Measurements from ENCODE around the gene RNF41.

The RNF41 gene

GRCh38 chr12:56188778-56189098 lies 33.0 kb downstream of the RNF41 start:
- Histone ChIP-seq H3K18ac (ENCODE audit: low read depth in 1 of 2, low read length in 2 of 2) (peak overlapping the region in 1 of 2 experiments; percentile 75), H3K14ac (ENCODE audit: low read length in 2 of 2) (peak overlapping the region; percentile 45 to 93), H3K4ac (ENCODE audit: low read depth in 1 of 2, low read length in 2 of 2) (peak overlapping the region in 1 of 2 experiments; percentile 97), H2BK15ac (ENCODE audit: low read depth, poor library complexity, severe bottlenecking) (no peak overlapping the region), H3K36me3 (ENCODE audit: control insufficient read depth in 1 of 2, insufficient read depth in 2 of 2, low read depth in 1 of 2, low read length in 2 of 2) (peaks cover 8 to 28% of the 10 kb centered on the region in 2 experiments), H3K27me3 (ENCODE audit: control insufficient read depth in 1 of 2, insufficient read depth in 1 of 2, low read length in 2 of 2) (no peaks in the 10 kb centered on the region), H3K4me3 (ENCODE audit: insufficient read depth in 1 of 2, low read depth in 1 of 2, low read length in 2 of 2) (peak overlapping the region; percentile 79 to 93), H2BK120ac (ENCODE audit: low read depth, low read length) (peak overlapping the region; percentile 8), H4K91ac (ENCODE audit: low read length) (no peak overlapping the region), H3K9ac (ENCODE audit: low read length) (peak overlapping the region; percentile 90), H3K4me2 (ENCODE audit: low read length, poor library complexity, severe bottlenecking) (peak overlapping the region; percentile 91), H3K9me3 (ENCODE audit: control insufficient read depth, low read length) (no peaks in the 10 kb centered on the region), H2AFZ (ENCODE audit: low read depth, low read length) (no peak overlapping the region), H3K79me1 (replicated peaks; ENCODE audit: low read length, poor library complexity, severe bottlenecking) (peaks cover 8% of the 10 kb centered on the region), H2BK12ac (ENCODE audit: low read length in 2 of 2) (no peak overlapping the region), H3K4me1 (ENCODE audit: control insufficient read depth, insufficient read depth, low read depth, low read length) (peaks cover 6% of the 10 kb centered on the region), H4K8ac (ENCODE audit: low read length) (no peak overlapping the region), H3K23ac (ENCODE audit: low read length in 2 of 2) (peak overlapping the region in 1 of 2 experiments; percentile 91), H3K27ac (ENCODE audit: low read length, poor library complexity, severe bottlenecking) (peak overlapping the region; percentile 45), H2AK5ac (ENCODE audit: low read length, severe bottlenecking) (peak overlapping the region; percentile 9), H2BK5ac (ENCODE audit: low read depth, low read length, poor library complexity, severe bottlenecking) (no peak overlapping the region)
- DNase-seq, result no peak
- 1% methylated on average over 13 of the region's 17 CpGs for WGBS

DNA sequence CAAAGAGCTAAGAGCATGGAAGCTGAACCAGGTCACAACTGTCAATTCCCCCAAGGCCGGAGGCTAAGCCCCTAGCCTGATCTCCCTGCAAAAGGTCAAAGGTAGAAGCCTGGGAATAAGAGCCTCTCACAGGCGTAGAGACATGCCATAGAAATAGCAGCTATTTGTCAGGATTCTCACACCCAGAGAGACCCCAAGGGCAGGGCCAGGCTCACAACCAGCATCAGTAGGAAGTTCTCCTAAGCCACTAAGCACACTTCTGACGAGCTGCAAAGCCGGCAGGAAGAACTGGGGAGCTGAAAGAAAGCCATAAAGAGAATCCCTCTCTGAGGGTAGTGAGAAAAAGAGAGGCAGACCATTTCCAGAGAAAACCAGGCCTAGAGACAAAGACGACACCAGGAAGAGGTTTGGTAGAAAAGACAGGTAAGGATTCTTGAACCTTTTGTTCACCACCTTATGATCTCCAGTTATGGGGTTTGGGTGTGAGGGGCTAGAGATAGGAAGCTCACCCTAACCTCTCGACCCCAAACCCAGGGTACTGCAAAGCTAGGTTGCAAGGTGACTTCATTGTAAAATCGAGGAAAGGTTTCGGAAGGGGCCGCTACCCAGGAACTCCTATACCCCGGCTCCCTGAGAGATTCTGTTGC lies 33.5 kb downstream of the RNF41 start:
- no peaks in the 10 kb centered on the region for H3K27me3 ChIP-seq (ENCODE audit: control insufficient read depth in 1 of 2, insufficient read depth in 1 of 2, low read length in 2 of 2)
- H3K4me3 ChIP-seq (ENCODE audit: insufficient read depth in 1 of 2, low read depth in 1 of 2, low read length in 2 of 2), result peak overlapping the region; percentile 79 to 93
- H3K14ac ChIP-seq (ENCODE audit: low read length in 2 of 2), result peak overlapping the region; percentile 45 to 93
- peak overlapping the region; percentile 90 for H3K9ac ChIP-seq (ENCODE audit: low read length)
- H3K4me1 ChIP-seq (ENCODE audit: control insufficient read depth, insufficient read depth, low read depth, low read length), result peaks cover 6% of the 10 kb centered on the region
- peak overlapping the region; percentile 70 to 86 for H3K23ac ChIP-seq (ENCODE audit: low read length in 2 of 2)
- H2BK5ac ChIP-seq (ENCODE audit: low read depth, low read length, poor library complexity, severe bottlenecking), result no peak overlapping the region
- H3K18ac ChIP-seq (ENCODE audit: low read depth in 1 of 2, low read length in 2 of 2), result peak overlapping the region in 1 of 2 experiments; percentile 75
- peaks cover 11% of the 10 kb centered on the region for H3K79me1 ChIP-seq (replicated peaks; ENCODE audit: low read length, poor library complexity, severe bottlenecking)
- peak overlapping the region in 1 of 2 experiments; percentile 64 for H3K4ac ChIP-seq (ENCODE audit: low read depth in 1 of 2, low read length in 2 of 2)
- DNase-seq, result no peak
- H2BK15ac ChIP-seq (ENCODE audit: low read depth, poor library complexity, severe bottlenecking), result no peak overlapping the region
- peak overlapping the region; percentile 82 for H2AK5ac ChIP-seq (ENCODE audit: low read length, severe bottlenecking)
- no peak overlapping the region for H2BK12ac ChIP-seq (ENCODE audit: low read length in 2 of 2)
- no peak overlapping the region for H4K91ac ChIP-seq (ENCODE audit: low read length)
- WGBS, result 21% methylated on average over 8 of the region's 10 CpGs
- H3K27ac ChIP-seq (ENCODE audit: low read length, poor library complexity, severe bottlenecking), result peak overlapping the region; percentile 45
- peak overlapping the region; percentile 91 for H3K4me2 ChIP-seq (ENCODE audit: low read length, poor library complexity, severe bottlenecking)
- peaks cover 10 to 33% of the 10 kb centered on the region in 2 experiments for H3K36me3 ChIP-seq (ENCODE audit: control insufficient read depth in 1 of 2, insufficient read depth in 2 of 2, low read depth in 1 of 2, low read length in 2 of 2)
- no peaks in the 10 kb centered on the region for H3K9me3 ChIP-seq (ENCODE audit: control insufficient read depth, low read length)
- H2AFZ ChIP-seq (ENCODE audit: low read depth, low read length), result no peak overlapping the region
- no peak overlapping the region for H4K8ac ChIP-seq (ENCODE audit: low read length)
- H2BK120ac ChIP-seq (ENCODE audit: low read depth, low read length), result no peak overlapping the region

DNA sequence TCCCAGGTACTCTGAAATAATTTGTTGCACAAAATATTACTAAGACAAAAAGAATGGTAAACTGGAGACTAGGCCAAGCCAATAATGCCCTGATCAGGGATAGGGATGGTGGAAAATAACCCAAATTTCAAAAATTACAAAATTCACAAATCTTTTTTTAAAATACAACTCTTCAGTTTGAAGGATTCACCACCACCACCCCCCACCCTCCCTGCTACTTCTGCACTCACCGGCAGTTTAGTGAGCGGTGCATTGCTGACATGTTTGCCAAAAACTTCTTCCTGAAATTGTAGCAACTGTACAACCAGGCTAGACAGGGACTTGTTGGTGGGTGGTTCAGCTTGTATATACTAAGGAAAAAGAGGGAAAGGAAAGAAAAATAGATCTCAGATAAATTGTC lies 34.8 kb downstream of the RNF41 start:
- Histone ChIP-seq H2AK5ac (ENCODE audit: low read length, severe bottlenecking) (no peak overlapping the region), H2AFZ (ENCODE audit: low read depth, low read length) (no peak overlapping the region), H4K8ac (ENCODE audit: low read length) (no peak overlapping the region), H3K9me3 (ENCODE audit: control insufficient read depth, low read length) (no peaks in the 10 kb centered on the region), H2BK15ac (ENCODE audit: low read depth, poor library complexity, severe bottlenecking) (no peak overlapping the region), H3K4ac (ENCODE audit: low read depth in 1 of 2, low read length in 2 of 2) (no peak overlapping the region), H2BK5ac (ENCODE audit: low read depth, low read length, poor library complexity, severe bottlenecking) (no peak overlapping the region), H3K14ac (ENCODE audit: low read length in 2 of 2) (no peak overlapping the region), H2BK12ac (ENCODE audit: low read length in 2 of 2) (no peak overlapping the region), H3K4me1 (ENCODE audit: control insufficient read depth, insufficient read depth, low read depth, low read length) (peaks cover 6% of the 10 kb centered on the region), H3K18ac (ENCODE audit: low read depth in 1 of 2, low read length in 2 of 2) (no peak overlapping the region), H2BK120ac (ENCODE audit: low read depth, low read length) (no peak overlapping the region), H3K27ac (ENCODE audit: low read length, poor library complexity, severe bottlenecking) (no peak overlapping the region), H3K23ac (ENCODE audit: low read length in 2 of 2) (no peak overlapping the region), H3K4me3 (ENCODE audit: insufficient read depth in 1 of 2, low read depth in 1 of 2, low read length in 2 of 2) (peak overlapping the region in 1 of 2 experiments; percentile 16), H3K36me3 (ENCODE audit: control insufficient read depth in 1 of 2, insufficient read depth in 2 of 2, low read depth in 1 of 2, low read length in 2 of 2) (peaks cover 16 to 44% of the 10 kb centered on the region in 2 experiments), H3K27me3 (ENCODE audit: control insufficient read depth in 1 of 2, insufficient read depth in 1 of 2, low read length in 2 of 2) (no peaks in the 10 kb centered on the region), H3K79me1 (replicated peaks; ENCODE audit: low read length, poor library complexity, severe bottlenecking) (peaks cover 11% of the 10 kb centered on the region), H3K9ac (ENCODE audit: low read length) (peak overlapping the region; percentile 90), H4K91ac (ENCODE audit: low read length) (no peak overlapping the region), H3K4me2 (ENCODE audit: low read length, poor library complexity, severe bottlenecking) (no peak overlapping the region)
- WGBS, result no CpG with 5 or more reads among the region's 2 CpGs
- no peak for DNase-seq

GRCh38 chr12:56178347-56178746 lies 43.4 kb downstream of the RNF41 start:
- H2BK15ac ChIP-seq (ENCODE audit: low read depth, poor library complexity, severe bottlenecking), result no peak overlapping the region
- peaks cover 32% of the 10 kb centered on the region for H3K79me1 ChIP-seq (replicated peaks; ENCODE audit: low read length, poor library complexity, severe bottlenecking)
- H3K27ac ChIP-seq (ENCODE audit: low read length, poor library complexity, severe bottlenecking), result no peak overlapping the region
- no peak overlapping the region for H3K4ac ChIP-seq (ENCODE audit: low read depth in 1 of 2, low read length in 2 of 2)
- no peak overlapping the region for H2BK5ac ChIP-seq (ENCODE audit: low read depth, low read length, poor library complexity, severe bottlenecking)
- no peak overlapping the region for H2AK5ac ChIP-seq (ENCODE audit: low read length, severe bottlenecking)
- no peak overlapping the region for H2AFZ ChIP-seq (ENCODE audit: low read depth, low read length)
- no peak overlapping the region for H3K23ac ChIP-seq (ENCODE audit: low read length in 2 of 2)
- no peak overlapping the region for H3K4me2 ChIP-seq (ENCODE audit: low read length, poor library complexity, severe bottlenecking)
- no peak overlapping the region for H3K4me3 ChIP-seq (ENCODE audit: insufficient read depth in 1 of 2, low read depth in 1 of 2, low read length in 2 of 2)
- no peak overlapping the region for H3K9ac ChIP-seq (ENCODE audit: low read length)
- H3K27me3 ChIP-seq (ENCODE audit: control insufficient read depth in 1 of 2, insufficient read depth in 1 of 2, low read length in 2 of 2), result no peaks in the 10 kb centered on the region
- H2BK120ac ChIP-seq (ENCODE audit: low read depth, low read length), result no peak overlapping the region
- no peak overlapping the region for H3K18ac ChIP-seq (ENCODE audit: low read depth in 1 of 2, low read length in 2 of 2)
- H3K9me3 ChIP-seq (ENCODE audit: control insufficient read depth, low read length), result no peaks in the 10 kb centered on the region
- H3K4me1 ChIP-seq (ENCODE audit: control insufficient read depth, insufficient read depth, low read depth, low read length), result no peaks in the 10 kb centered on the region
- WGBS, result no CpG with 5 or more reads among the region's 3 CpGs
- H4K91ac ChIP-seq (ENCODE audit: low read length), result no peak overlapping the region
- peaks cover 62 to 86% of the 10 kb centered on the region in 2 experiments for H3K36me3 ChIP-seq (ENCODE audit: control insufficient read depth in 1 of 2, insufficient read depth in 2 of 2, low read depth in 1 of 2, low read length in 2 of 2)
- no peak overlapping the region for H2BK12ac ChIP-seq (ENCODE audit: low read length in 2 of 2)
- no peak overlapping the region for H3K14ac ChIP-seq (ENCODE audit: low read length in 2 of 2)
- no peak overlapping the region for H4K8ac ChIP-seq (ENCODE audit: low read length)
- no peak for DNase-seq
